ENCODE measurements around the gene PTGFRN.
"Not testable (repeated sequence)": the region's sequence is repeated elsewhere in the genome, so short reads cannot be mapped to it uniquely, and the experiment has no call there.

PTGFRN gene

GRCh38 chr1:116909512-116910378 is at the start of gene PTGFRN:
TSS of gene PTGFRN (plus strand) at chr1:116909916. CDS start at chr1:116910204, 288 bp downstream.
- peak; percentile 35 for DNase-seq

DNA sequence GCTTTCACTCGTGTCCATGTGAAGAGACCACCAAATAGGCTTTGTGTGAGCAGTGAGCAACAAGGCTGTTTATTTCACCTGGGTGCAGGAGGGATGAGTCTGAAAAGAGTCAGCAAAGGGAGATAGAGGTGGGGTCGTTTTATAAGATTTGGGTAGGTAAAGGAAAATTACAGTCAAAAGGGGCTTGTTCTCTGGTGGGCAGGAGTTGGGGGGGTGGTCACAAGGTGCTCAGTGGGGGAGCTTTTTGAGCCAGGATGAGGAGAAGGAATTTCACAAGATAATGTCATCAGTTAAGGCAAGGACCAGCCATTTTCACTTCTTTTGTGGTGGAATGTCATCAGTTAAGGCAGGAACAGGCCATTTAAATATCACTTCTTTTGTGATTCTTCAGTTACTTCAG is 49.5 kb upstream of the PTGFRN start:
- DNase-seq: not testable (repeated sequence)

DNA sequence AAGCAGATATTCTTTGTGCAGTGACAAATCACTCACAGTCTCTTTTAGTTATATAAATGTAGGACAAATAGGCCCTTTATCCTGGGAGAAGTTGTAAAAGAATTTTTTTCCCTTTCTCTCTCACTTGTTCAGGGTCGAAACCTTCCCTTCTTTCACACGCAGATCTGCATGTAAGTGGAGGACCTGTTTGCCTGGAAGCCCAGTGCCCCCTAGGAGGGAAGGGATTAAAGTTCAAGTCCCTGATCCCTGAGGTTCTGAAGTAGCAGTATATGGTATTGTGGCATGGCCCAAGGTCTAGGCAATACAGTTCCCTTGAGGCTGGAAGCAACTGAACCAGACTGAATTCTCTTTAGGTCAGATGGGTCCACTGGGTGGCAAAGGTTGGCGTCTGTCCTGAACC is 48.6 kb upstream of the PTGFRN start:
- no peak for DNase-seq

GRCh38 chr1:116863031-116863430 is 46.7 kb upstream of the PTGFRN start:
- not testable (repeated sequence) for DNase-seq

- not testable (repeated sequence) for DNase-seq
Measured at GRCh38 chr1:116866478-116866877, 43.2 kb upstream of the PTGFRN start.

GRCh38 chr1:116868385-116868784 is 41.3 kb upstream of the PTGFRN start:
- no peak for DNase-seq

- no peak for DNase-seq
Measured at GRCh38 chr1:116869611-116870010, 40.1 kb upstream of the PTGFRN start.

DNA sequence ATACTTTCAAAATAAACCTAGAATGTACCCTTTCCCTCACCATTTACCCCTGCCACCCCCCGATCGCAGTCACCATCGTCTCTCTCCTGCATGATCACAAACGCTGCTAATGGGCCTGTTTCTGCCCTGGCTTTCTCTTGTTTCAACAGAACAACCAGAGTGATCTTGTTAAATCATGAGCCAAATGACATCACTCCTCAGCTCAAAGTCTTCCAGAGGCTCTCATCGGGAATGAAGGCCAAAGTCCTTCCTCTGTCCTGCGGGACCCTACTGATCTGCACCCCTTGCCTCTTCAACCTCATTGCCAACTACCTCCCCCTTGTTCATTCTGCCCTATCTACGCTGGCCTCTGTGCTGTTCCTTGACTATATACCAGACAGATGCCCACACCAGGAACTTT is 39.4 kb upstream of the PTGFRN start:
- no peak for DNase-seq

DNA sequence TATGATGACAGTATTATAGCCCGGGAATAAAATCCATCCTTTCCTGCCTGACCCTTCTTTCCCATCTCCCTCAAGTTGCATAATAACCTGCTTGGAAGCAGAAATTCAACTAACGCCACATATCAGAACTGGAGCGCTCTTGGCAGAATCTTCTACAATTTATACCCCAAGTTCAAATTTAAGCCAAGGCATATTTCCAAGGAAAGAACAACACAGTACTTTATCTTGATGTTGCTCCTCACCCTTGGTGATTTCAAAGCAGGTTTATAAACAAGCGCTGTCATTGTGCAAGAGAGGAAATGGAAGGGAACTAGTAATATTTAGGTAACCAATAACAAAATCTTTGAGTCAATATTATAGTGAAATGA is 38.0 kb upstream of the PTGFRN start:
- DNase-seq: no peak

- no peak for DNase-seq
Measured at GRCh38 chr1:116873680-116874271, 35.9 kb upstream of the PTGFRN start.

DNA sequence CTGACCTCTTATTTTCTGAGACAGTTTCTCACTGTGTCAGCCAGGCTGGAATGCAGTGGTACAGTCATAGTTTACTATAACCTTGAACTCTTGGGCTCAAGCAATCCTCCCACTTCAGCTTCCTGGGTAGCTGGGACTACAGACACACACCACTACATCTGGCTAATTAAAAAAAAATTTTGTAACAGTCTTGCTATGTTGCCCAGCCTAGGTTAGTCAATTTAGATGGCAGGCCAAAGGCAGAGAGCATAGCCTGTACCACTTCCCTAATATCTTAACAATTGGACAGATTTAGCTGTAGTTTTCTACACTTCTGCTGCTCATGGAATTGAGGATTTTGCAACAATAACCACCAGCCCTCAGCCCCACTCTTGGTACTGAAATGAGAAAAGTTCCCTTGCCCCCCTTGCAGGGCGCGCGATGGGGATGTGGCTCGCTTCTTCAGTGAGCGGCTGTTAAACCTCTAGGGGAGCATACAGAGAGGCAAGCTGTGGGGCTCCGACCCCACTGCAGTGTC is 34.9 kb upstream of the PTGFRN start:
- no peak for DNase-seq

DNA sequence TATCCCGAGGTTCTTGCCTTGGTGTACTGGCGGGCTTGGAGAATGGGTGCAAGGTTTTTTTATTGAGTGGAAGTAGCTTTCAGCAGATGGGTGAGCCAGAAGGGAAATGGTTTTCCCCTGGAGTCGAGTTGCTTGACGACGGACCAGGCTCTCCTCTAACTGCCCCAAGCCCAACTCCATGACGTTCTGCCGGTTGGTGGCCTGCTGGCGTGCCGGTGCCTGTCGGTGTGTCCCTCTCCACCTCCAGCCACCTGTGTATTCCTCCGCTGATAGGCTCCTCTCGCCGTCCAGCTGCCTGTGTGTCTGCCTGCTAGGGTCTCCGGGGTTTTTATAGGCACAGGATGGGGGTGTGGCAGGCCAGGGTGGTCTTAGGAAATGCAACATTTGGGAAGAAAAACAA is 34.3 kb upstream of the PTGFRN start:
- DNase-seq: no peak

- DNase-seq: not testable (repeated sequence)
Measured at GRCh38 chr1:116875946-116876345, 33.8 kb upstream of the PTGFRN start.

DNA sequence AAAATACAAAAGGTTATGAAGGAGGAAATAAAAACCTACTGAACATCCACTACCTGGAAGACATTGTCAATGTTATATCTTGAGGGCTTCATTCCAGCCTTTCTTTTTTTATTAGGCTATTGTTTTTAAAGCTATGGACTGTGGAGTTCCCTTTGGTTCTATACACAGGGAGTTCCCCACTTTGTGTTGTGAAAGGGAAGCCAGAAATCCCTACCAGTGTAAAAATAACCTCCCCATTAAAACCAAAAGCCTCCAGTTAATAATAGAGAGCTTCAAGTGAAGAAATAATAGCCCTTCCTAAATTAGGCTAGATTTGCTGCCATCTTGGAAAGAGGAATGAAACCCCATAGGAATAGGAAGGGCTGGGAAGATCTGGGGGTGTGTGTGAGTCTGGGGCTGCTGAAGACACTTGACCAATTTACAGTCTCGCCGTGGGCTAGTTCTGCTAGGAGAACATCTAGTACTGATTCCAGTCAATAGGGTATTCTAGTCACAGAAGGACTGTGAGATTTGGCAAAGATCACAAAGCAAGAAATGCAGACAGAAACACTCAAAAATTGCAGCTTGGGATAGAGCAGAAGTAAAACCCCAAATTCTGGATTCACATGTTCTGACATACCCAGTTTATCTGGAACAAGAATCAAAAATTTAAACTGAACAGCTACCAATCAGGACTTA is 32.4 kb upstream of the PTGFRN start:
- no peak for DNase-seq

DNA sequence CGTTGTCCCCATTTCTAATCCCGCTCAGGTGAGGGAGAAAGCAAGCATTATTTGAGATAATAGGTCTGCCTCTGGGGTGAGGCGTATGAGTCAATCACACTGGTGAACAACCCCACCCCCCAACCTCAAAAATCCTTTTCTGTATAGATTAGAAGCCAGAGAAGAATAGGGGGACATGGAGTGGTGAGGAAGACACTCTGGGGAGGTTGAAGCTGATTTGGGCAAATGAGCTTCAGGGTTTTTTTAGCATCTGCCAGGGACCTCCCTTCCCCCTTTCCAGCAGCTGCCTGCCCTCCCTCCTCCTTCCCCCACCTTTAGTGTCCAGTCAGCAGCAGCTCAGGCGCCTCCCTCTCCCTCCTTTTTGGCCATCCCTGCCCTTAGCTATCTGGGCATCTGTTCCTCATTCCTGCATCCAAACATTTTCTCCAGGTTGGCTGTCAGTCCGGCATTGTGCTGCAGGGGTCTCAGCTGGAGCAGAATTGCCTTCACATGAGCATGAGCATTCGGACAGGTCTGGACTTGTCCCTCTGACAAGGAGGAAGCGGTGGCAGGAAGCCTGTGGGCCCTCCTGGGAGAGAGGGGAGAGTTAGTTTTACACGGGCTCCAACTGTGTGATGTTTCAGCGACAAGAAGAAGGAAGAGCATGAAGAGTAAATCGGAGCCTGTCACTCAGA is 30.8 kb upstream of the PTGFRN start:
- DNase-seq: no peak

DNA sequence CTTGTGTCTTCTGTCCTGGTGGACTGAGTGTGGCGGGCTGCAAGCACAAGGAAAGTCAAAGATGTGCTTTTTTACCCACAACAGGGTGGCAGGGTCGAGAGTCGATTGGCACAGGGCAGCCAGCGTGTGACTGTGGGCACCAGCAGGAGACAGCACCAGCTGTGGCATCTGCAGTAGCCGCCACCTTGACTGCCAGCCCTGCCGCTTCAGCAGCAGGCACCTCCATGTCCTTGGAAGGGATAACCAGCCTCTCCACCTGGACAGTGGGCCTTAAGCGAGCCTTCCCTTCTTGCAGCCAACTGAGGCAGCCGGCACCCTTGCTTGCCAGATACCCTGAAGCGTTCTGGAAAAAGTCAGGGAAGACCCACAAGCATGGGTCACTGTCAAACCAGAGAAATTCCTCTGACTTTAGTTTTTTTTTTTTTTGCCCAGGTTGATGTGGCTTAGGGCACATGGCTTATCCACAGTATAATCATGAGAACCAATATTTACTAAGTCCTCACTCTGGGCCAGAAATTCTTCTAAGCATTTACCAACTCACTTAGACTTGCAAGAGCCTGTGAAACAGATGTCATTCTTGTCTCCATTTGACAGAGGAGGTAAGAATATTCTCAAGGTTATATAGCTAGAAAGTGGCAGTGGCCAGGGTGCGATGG is 30.1 kb upstream of the PTGFRN start:
- DNase-seq: no peak

GRCh38 chr1:116880917-116881316 is 28.8 kb upstream of the PTGFRN start:
- DNase-seq: no peak

- DNase-seq: no peak
Measured at GRCh38 chr1:116881879-116882520, 27.7 kb upstream of the PTGFRN start.

GRCh38 chr1:116882866-116883265 is 26.9 kb upstream of the PTGFRN start:
- no peak for DNase-seq

DNA sequence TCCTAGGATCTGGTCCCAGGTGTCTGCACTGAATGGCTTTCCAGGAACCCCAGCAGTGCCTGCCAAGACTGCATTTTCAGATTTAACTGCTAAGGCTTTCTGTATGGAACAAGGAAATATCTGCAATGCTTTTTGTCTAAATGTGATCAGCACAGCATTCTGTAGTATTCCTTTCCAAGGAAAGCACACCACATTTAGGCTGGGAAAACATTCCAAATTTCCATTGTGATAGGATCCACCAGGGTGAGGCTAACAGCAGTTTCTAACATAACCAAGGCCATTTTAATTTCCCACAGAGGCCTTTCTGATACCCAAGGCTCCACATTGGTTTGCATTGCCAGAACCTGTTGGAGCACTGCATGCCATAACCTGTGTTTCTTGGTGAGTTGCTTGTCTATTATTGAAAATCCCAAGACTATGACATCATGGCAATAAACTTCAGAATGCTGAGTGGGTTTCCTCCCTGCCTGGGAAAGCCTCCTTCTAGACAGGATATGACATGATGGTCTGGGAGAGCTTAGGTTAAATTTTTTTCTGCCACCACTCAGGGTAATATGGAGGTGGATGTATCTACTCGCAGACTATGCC is 23.3 kb upstream of the PTGFRN start:
- no peak for DNase-seq

DNA sequence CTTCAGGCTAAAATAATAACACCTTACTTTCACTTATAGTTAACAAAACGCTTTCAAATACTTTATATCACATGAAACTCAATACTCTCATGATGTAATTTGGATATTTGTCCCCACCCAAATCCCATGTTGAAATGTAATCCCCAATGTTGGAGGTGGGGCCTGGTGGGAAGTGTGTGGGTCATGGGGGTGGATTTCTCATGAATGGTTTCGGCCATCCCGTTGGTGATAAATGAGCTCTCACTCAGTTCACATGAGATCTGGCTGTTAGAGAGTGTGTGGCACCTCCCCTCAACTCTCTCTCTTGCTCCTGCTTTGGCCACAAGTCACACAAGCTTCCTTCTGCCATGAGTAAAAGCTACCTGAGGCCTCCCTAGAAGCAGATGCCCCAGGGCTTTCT is 22.5 kb upstream of the PTGFRN start:
- DNase-seq: no peak

DNA sequence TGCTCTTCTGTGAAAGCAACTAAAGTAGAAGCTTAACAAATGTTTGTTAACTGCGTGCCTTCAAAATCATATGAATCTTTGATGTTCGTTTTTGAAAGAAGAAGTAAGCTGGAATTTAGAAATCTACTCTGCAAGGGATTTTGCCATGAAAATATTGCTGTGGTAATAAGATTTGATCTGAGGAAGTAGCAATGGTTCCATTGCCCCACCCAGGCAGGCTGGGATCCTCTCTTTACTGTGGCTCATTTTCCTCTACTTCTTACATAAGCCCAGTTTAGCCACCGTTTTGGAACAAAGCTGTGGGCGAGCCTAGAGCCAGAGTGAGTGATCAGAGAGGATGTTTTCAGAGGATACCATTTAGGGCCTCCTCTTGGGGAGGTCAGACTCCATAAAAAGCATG is 20.3 kb upstream of the PTGFRN start:
- no peak for DNase-seq
